GM12892 (cell line): Measurements from ENCODE around the gene ELMO3.

ENCODE experiments used
- POLR2A ChIP-seq: IDR thresholded peaks from 2 replicates; pipeline ENCODE4 v1.6.1; 2011; ENCODE audit warnings: low read depth, low read length, control low read depth
- TAF1 ChIP-seq: IDR thresholded peaks from 2 replicates; pipeline ENCODE4 v1.6.1; 2011; ENCODE audit warnings: low read depth, mild to moderate bottlenecking, control low read depth, low read length, borderline replicate concordance

DNA sequence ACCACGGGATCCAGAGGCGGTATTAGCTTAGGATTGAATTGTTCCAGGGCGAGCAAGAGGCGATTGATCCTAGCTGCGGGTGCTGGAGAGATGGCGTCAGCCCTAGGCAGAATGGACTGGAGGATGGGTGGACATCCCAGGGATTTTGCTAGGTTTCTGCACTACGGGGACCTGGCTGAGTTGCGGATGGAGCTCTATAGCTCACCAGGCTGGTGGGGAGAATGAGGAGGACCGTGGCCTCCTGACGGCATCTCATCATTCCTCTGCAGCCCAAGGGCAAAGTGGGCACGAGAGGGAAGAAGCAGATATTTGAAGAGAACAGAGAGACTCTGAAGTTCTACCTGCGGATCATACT is 28.6 kb downstream of the ELMO3 start:
- TF ChIP-seq POLR2A, result no peak
- TF ChIP-seq TAF1, result no peak
